ENCODE data around the gene CUL3. TPM values are rescaled to one million over a fixed set of nuclear protein-coding genes. Genes with fewer than 3 reads are reported as not detected.

CUL3 gene
- total RNA-seq, 1 donor from 2014 or later = 196 TPM

DNA sequence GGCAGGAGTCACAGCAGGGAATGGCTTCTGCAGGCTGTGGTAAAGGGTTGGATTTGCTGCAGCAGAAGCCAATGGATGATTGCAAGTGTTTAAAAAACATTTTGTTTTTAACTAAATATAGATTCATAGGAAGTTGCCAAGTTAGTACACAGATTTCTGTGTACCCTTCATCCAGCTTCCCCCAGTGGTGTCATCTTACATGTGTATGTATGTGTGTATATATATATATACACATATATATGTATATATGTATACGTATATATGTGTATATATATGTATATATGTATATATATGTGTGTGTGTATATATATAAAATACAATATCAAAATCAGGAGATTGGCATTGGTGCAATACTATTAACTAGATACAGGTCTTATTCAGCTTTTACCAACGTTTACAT is 164.1 kb downstream of the CUL3 start:
- Mint-ChIP-seq H3K9me3 (no peaks in the 10 kb centered on the region), H3K27me3 (ENCODE audit: insufficient read depth, low read depth) (peaks cover 3% of the 10 kb centered on the region), H3K4me1 (no peaks in the 10 kb centered on the region), H3K36me3 (no peaks in the 10 kb centered on the region), H3K4me3 (no peak overlapping the region), H3K27ac (no peak overlapping the region)
- H3K9me3 ChIP-seq (ENCODE audit: low read depth) = no peaks in the 10 kb centered on the region
- DNase-seq (ENCODE audit: low spot score) = no peak
- no peaks in the 10 kb centered on the region for H3K4me1 ChIP-seq
- no peaks in the 10 kb centered on the region for H3K79me2 ChIP-seq (ENCODE audit: low read depth)
- H3K36me3 ChIP-seq = no peaks in the 10 kb centered on the region
- H3K9ac ChIP-seq = no peak overlapping the region
- H3K27ac ChIP-seq = no peak overlapping the region
- no peaks in the 10 kb centered on the region for H4K20me1 ChIP-seq (ENCODE audit: low read depth)
- H3K4me3 ChIP-seq = no peak overlapping the region
- no peaks in the 10 kb centered on the region for H3F3A ChIP-seq (ENCODE audit: low read depth)
- H3K4me2 ChIP-seq = no peak overlapping the region
- no peaks in the 10 kb centered on the region for H3K27me3 ChIP-seq
- TF ChIP-seq EZH2phosphoT487 (IDR thresholded peaks at IDR 0.05) (no peak), EZH2 (IDR thresholded peaks at IDR 0.05) (no peak)
- TF ChIP-seq, protein P1, sequence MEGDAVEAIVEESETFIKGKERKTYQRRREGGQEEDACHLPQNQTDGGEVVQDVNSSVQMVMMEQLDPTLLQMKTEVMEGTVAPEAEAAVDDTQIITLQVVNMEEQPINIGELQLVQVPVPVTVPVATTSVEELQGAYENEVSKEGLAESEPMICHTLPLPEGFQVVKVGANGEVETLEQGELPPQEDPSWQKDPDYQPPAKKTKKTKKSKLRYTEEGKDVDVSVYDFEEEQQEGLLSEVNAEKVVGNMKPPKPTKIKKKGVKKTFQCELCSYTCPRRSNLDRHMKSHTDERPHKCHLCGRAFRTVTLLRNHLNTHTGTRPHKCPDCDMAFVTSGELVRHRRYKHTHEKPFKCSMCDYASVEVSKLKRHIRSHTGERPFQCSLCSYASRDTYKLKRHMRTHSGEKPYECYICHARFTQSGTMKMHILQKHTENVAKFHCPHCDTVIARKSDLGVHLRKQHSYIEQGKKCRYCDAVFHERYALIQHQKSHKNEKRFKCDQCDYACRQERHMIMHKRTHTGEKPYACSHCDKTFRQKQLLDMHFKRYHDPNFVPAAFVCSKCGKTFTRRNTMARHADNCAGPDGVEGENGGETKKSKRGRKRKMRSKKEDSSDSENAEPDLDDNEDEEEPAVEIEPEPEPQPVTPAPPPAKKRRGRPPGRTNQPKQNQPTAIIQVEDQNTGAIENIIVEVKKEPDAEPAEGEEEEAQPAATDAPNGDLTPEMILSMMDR (IDR thresholded peaks at IDR 0.05) = no peak
- no peak overlapping the region for H2AFZ ChIP-seq (replicated peaks)

Other genes with a start within 250 kb of the CUL3 start
- 0.15 TPM in 1 of 2 replicates, not detected in the other for gene FAM124B, start 183.3 kb downstream of the CUL3 start, total RNA-seq (ENCODE audit: low replicate concordance)
- gene CCDC195, start 131.0 kb upstream of the CUL3 start, total RNA-seq (ENCODE audit: low replicate concordance) = not detected in 2 replicates

All from neural progenitor cell (in vitro differentiated cells).